KOPT-K1 (cell line): ENCODE results near the gene ANKK1.

ENCODE experiments used
- H3K27ac ChIP-seq: fragments of 200-600 bp; sonication (generic); 2 replicates; pipeline ENCODE4 v1.5.1; 2016; ENCODE audit warnings: antibody characterized with exemption, mild to moderate bottlenecking, low read depth, low read length; ENCODE audit not compliant: poor library complexity, severe bottlenecking
- H3K36me3 ChIP-seq: fragments of 200-600 bp; sonication (generic); 2 replicates; pipeline ENCODE4 v1.5.1; 2017; ENCODE audit warnings: antibody characterized with exemption, mild to moderate bottlenecking, low read length, moderate library complexity; ENCODE audit not compliant: insufficient read depth
- H3K9me3 ChIP-seq: fragments of 200-600 bp; sonication (generic); 2 replicates; pipeline ENCODE4 v1.5.1; 2017; ENCODE audit warnings: antibody characterized with exemption, low read length, mild to moderate bottlenecking; ENCODE audit not compliant: insufficient read depth, poor library complexity, severe bottlenecking

Gene ANKK1, protein sequence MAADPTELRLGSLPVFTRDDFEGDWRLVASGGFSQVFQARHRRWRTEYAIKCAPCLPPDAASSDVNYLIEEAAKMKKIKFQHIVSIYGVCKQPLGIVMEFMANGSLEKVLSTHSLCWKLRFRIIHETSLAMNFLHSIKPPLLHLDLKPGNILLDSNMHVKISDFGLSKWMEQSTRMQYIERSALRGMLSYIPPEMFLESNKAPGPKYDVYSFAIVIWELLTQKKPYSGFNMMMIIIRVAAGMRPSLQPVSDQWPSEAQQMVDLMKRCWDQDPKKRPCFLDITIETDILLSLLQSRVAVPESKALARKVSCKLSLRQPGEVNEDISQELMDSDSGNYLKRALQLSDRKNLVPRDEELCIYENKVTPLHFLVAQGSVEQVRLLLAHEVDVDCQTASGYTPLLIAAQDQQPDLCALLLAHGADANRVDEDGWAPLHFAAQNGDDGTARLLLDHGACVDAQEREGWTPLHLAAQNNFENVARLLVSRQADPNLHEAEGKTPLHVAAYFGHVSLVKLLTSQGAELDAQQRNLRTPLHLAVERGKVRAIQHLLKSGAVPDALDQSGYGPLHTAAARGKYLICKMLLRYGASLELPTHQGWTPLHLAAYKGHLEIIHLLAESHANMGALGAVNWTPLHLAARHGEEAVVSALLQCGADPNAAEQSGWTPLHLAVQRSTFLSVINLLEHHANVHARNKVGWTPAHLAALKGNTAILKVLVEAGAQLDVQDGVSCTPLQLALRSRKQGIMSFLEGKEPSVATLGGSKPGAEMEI

GRCh38 chr11:113387605-113388211 lies at the start of gene ANKK1:
Gene ANKK1 (plus strand): TSS chr11:113387779. CDS start chr11:113387885, 106 bp downstream.
- no peaks in the 10 kb centered on the region for H3K36me3 ChIP-seq
- no peaks in the 10 kb centered on the region for H3K9me3 ChIP-seq
- no peak within 1 kb of the TSS for H3K27ac ChIP-seq

- Histone ChIP-seq H3K36me3 (no peaks in the 10 kb centered on the region), H3K9me3 (no peaks in the 10 kb centered on the region), H3K27ac (no peak overlapping the region)
Measured at GRCh38 chr11:113338730-113339129, 48.8 kb upstream of the ANKK1 start.

DNA sequence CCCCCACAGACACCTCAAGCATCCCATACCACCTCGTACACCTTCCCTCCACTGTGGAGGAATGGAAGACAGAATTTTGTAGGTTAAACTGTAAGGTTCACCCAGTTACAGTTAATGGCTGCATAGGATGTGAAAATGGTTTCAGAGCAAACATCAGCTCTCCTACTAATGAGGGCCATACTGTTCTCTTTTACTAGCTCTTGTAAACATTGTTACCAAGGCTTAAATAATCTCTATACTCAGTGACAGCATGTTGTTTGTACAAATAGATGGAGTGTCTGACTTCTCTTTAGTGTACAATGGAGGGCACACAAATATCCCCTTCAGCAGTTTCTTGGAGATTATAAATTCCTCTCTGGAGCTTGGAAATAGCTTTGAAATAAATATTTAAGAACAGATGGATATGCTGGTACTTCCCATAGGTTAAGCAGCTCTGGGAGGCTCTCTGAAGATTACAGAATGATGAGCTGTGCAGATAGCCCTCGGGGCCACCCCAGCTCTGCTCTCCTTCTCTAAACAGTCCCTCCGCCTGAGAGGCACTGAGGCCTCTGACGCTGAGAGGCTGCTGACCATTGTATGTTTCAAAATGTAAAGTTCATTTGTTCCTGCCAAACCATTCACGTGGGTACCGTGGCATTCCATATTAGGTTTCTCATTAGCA lies 47.5 kb upstream of the ANKK1 start:
- H3K27ac ChIP-seq, result no peak overlapping the region
- no peaks in the 10 kb centered on the region for H3K36me3 ChIP-seq
- H3K9me3 ChIP-seq, result no peaks in the 10 kb centered on the region

GRCh38 chr11:113341388-113342165 lies 46.0 kb upstream of the ANKK1 start:
- Histone ChIP-seq H3K27ac (no peak overlapping the region), H3K36me3 (no peaks in the 10 kb centered on the region), H3K9me3 (no peaks in the 10 kb centered on the region)

GRCh38 chr11:113345978-113346377 lies 41.6 kb upstream of the ANKK1 start:
- Histone ChIP-seq H3K36me3 (no peaks in the 10 kb centered on the region), H3K9me3 (no peaks in the 10 kb centered on the region), H3K27ac (no peak overlapping the region)

DNA sequence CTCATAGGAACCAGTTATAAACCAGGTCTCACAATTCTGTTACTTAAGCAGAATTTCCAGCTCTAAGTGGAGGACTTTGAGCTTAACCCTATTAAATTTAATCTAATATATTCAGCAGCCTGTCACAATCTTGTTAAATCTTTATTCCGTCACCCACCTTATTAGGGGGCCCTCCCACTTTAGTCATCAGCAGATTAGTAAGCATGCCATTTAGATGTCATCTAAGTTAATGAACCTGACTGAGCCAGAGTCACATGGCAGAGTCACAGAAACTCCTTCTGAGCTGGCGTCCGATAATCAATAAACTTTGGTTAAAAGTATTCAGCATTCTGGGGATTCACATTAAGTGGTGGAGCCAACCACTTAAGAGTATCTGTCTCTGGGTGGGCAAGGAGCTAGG lies 38.1 kb upstream of the ANKK1 start:
- no peak overlapping the region for H3K27ac ChIP-seq
- no peaks in the 10 kb centered on the region for H3K9me3 ChIP-seq
- no peaks in the 10 kb centered on the region for H3K36me3 ChIP-seq

DNA sequence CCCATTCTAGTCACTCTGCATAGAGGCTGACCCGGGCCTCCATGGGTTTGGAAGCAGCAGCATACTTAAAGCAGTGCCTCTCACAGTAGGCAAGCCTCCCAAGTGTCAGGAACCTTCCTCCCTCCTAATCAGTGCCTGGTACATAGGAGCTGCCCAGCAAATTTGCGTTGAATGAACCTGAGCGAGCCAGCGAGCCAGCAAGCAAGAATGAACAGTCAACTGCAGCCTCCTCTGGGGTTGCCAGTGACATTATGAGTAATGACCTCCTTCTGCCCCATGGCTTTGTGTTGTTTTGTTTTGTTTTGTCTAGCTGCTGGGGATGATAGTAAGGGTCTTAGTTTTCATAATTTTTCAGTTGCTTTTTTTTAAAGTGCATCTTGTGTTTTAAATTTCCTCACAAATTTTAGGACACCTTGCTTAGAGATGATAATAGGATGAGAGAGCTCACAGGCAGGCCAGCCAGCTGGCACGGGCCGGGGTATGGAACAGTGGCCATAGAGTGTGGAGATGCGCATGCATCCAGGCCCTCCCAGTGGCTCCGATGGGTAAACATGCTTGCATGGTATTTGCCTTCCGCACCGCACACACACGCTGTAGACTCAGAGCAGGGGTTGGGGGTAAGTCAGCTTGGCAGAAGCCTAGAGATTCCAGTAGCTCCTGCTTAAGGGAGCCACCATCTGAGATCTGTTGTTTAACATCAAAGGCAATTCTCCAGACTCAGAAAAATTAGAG lies 37.1 kb upstream of the ANKK1 start:
- no peaks in the 10 kb centered on the region for H3K9me3 ChIP-seq
- H3K36me3 ChIP-seq, result no peaks in the 10 kb centered on the region
- H3K27ac ChIP-seq, result no peak overlapping the region

DNA sequence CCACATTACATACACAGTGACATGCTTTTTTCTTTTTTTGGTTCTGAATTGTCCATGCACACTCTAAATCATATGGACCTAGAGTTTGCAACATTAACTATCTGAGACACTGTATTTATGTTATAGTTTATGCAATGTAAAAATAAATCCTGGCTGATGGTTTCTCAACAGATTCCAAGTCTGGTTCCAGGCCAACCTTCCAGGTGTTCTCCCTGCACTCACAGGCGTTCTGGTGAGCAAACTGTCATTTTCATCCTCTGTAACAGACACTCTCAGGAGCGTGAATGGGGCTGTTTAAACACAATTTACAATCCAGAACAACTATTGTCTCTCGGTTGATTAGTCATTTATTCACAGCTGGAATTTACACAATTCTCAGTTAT lies 36.5 kb upstream of the ANKK1 start:
- peaks cover 6% of the 10 kb centered on the region for H3K9me3 ChIP-seq
- H3K36me3 ChIP-seq, result no peaks in the 10 kb centered on the region
- no peak overlapping the region for H3K27ac ChIP-seq

GRCh38 chr11:113351480-113351879 lies 36.1 kb upstream of the ANKK1 start:
- Histone ChIP-seq H3K36me3 (no peaks in the 10 kb centered on the region), H3K27ac (no peak overlapping the region), H3K9me3 (peaks cover 10% of the 10 kb centered on the region)

- Histone ChIP-seq H3K36me3 (no peaks in the 10 kb centered on the region), H3K27ac (no peak overlapping the region), H3K9me3 (peaks cover 18% of the 10 kb centered on the region)
Measured at GRCh38 chr11:113356203-113356602, 31.4 kb upstream of the ANKK1 start.

DNA sequence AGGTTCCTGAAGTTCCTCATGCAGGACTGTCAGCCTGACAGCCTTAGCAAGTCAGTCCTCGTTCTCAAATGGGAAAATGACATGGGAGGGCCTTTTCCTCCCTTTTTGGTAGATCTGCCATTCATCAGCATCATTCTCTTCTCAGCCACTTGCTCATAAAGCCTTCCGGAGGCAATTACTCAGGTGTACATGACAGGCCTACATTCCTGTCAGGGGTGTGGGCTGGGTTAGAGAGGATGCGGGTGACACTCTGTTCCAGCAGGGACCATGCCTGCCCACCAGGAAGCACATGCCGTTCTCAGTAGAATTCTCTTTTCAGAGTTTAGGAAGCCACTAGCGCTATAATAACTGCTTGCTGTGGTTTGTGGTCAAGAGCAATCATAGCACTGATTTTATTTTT lies 24.2 kb upstream of the ANKK1 start:
- H3K9me3 ChIP-seq, result no peaks in the 10 kb centered on the region

GRCh38 chr11:113363996-113364641 lies 23.5 kb upstream of the ANKK1 start:
- no peaks in the 10 kb centered on the region for H3K9me3 ChIP-seq
- H3K36me3 ChIP-seq, result no peaks in the 10 kb centered on the region
- no peak overlapping the region for H3K27ac ChIP-seq

More for the DNA sequence above, 24.2 kb upstream of the ANKK1 start:
- H3K27ac ChIP-seq, result no peak overlapping the region
- H3K36me3 ChIP-seq, result no peaks in the 10 kb centered on the region

DNA sequence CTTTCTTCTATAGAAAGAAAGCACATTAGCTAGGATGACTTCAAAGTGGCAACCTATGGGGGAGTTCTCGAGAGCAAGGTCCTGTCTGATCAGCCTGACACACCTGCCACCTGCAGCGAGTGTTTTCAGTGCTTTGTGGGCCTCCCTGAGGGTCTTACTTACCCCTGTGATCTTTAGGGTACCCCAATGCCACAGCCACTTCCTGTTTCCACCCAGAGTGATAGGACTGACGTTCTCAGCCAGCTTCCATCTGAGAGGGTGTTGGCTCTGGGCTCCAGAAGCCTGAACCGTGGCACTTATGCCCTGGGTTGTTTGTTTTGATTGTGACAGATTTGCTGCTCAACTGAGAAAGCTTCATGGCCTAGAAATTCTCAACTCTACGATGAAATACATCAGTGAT lies 21.7 kb upstream of the ANKK1 start:
- H3K9me3 ChIP-seq, result no peaks in the 10 kb centered on the region
- no peak overlapping the region for H3K27ac ChIP-seq
- no peaks in the 10 kb centered on the region for H3K36me3 ChIP-seq
